ENCODE measurements around the gene ARAP3. TPM values are rescaled to one million over a fixed set of nuclear protein-coding genes. Genes with fewer than 3 reads are reported as not detected.

Gene ARAP3
- polyA plus RNA-seq, 3 donors: 2.5 to 33.4 (median 14.2) TPM

DNA sequence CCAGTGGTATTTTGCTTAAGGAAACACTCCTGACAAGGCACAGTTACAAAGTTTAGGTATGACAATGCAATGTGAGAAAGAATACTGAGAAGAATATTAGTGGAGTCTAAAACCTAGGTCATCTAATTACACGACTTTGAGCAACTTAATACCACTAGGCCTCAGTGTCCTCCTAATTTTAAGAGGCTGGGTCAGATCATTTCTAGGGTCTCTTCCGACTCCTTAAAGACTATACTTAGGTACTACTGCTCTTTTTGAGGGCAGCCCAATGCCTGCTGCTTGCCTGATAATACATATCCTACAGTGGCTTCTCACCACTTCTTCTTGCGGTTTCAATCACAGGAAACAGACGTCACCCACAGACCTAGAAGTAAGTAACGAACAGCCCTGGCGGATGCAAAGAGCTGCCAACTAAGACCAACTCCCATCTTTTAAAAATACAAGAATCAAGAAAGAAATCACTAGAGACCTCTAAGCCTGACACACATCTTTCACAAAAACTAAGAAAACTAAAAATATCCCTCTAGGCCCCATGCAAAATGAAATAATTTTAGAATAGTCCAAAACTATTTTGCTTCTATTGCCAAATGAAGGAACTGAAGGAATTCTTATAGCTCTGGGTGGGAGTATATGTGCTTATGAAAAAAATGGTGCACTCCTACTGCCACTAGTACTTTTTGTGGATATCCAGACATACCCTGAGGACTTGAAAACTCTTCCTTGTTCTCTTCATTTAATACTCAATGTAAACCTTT lies 76.3 kb downstream of the ARAP3 start:
- WGBS, 3 donors: 23 to 74% (median 38%) methylated on average over 6 of the region's 6 CpGs
- no peak overlapping the region for H3K27ac ChIP-seq (ENCODE audit: low read depth, low read length)

DNA sequence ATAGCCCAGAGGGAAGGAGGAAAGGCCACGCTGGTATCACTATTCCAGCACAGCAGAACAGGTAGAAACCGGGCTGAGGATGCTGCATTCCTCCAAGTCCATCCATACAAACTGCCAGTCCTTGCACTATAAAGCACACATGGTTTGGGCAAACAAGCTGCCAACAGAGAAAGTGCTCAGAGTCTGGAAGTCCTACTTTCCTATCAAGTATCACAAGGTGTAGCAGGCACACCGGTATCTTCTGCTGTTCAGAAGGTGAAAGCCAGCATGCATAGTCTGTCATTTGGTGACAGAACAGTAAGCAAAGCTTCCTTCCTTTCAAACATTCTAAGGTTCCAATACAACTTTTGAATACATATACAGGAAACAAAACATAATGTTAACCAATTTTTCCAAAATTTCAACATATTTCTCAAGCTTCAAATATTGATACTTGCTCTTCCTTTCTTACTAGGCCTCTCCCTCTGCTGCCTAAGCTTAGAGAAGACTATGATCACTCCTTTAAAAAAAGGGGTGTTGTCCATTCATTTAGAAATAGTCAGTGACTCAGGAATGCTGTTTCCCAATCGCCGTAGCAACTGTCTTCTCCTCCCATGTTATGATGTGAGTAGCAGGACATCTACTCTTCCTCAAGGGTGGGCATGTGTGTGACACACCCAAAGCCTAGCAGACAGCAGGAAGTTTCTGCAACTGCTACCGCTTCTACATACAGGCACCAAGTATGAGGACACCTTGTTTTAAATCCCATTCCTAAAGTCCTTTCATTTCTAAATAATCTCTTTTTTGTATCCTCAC lies 77.9 kb downstream of the ARAP3 start:
- 36 to 61% (median 37%) methylated on average over 6 of the region's 6 CpGs for WGBS, 3 donors
- no peak overlapping the region for H3K27ac ChIP-seq (ENCODE audit: low read depth, low read length)

Other genes starting within 250 kb of the ARAP3 start
- gene PCDHGC3, start 206.3 kb downstream of the ARAP3 start, polyA plus RNA-seq: 100 to 1,000 TPM in 1 of 3 donors, 10 to 100 TPM in 2; 21.7 to 106 (median 37.2) TPM
- gene PCDHGC4, start 197.2 kb downstream of the ARAP3 start, polyA plus RNA-seq: under 1 TPM; 0.05 to 0.34 (median 0.15) TPM
- under 1 TPM; 0.06 to 0.56 (median 0.07) TPM for gene PCDHGC5, start 193.1 kb downstream of the ARAP3 start, polyA plus RNA-seq
- 10 to 100 TPM; 30.1 to 33.4 (median 31.9) TPM for gene DIAPH1, start 63.2 kb downstream of the ARAP3 start, polyA plus RNA-seq
- 10 to 100 TPM; 27.2 to 53.6 (median 35.3) TPM for gene HDAC3, start 45.4 kb downstream of the ARAP3 start, polyA plus RNA-seq
- 1 to 10 TPM; 1.4 to 2.6 (median 1.5) TPM for gene RELL2, start 45.2 kb downstream of the ARAP3 start, polyA plus RNA-seq
- 1 to 10 TPM; 6.7 to 8.2 (median 8.1) TPM for gene FCHSD1, start 30.8 kb downstream of the ARAP3 start, polyA plus RNA-seq
- gene PCDH1, start 196.2 kb upstream of the ARAP3 start, polyA plus RNA-seq: 10 to 100 TPM; 13.7 to 26.7 (median 17.4) TPM
- 10 to 100 TPM; 29.9 to 47.0 (median 35.0) TPM for gene DELE1, start 241.6 kb upstream of the ARAP3 start, polyA plus RNA-seq

All from adipose tissue (tissue), 3 donors.